SU-DHL-6 (cell line): ENCODE measurements around the gene TRMT10B.

ENCODE experiments used
- H2AFZ ChIP-seq: fragments of 200-600 bp; sonication (generic); 2 replicates; pipeline ENCODE4 v1.6.1; 2014; ENCODE audit warnings: low read depth, mild to moderate bottlenecking, moderate library complexity, mixed read lengths, antibody characterized with exemption, low read length; ENCODE audit not compliant: severe bottlenecking
- H3F3A ChIP-seq: fragments of 200-600 bp; shearing (Covaris generic); 2 replicates; pipeline ENCODE4 v1.6.0; 2016; ENCODE audit warnings: antibody characterized with exemption, mild to moderate bottlenecking; ENCODE audit not compliant: insufficient read depth
- H3K27ac ChIP-seq: fragments of 200-600 bp; sonication (generic); 2 replicates; pipeline ENCODE4 v1.5.1; 2016; ENCODE audit warnings: low read depth, mild to moderate bottlenecking, low read length, moderate library complexity, mixed read lengths
- H3K27me3 ChIP-seq: fragments of 200-600 bp; sonication (generic), shearing (Covaris generic); 2 replicates; pipeline ENCODE4 v1.6.0; 2014; ENCODE audit warnings: mild to moderate bottlenecking, low read length
- H3K36me3 ChIP-seq: fragments of 200-600 bp; sonication (generic); 2 replicates; pipeline ENCODE4 v1.6.1; 2014; ENCODE audit warnings: mild to moderate bottlenecking, low read length, mixed read lengths
- H3K4me2 ChIP-seq: fragments of 300-600, 200-600 bp; shearing (Covaris generic), sonication (generic); 2 replicates; pipeline ENCODE4 v1.6.0; 2014; ENCODE audit warnings: low read length, low read depth, mild to moderate bottlenecking; ENCODE audit not compliant: poor library complexity, severe bottlenecking
- H3K4me3 ChIP-seq: fragments of 200-600 bp; sonication (generic); 2 replicates; pipeline ENCODE4 v1.5.1; 2014; ENCODE audit warnings: antibody characterized with exemption, low read length, mild to moderate bottlenecking, mixed read lengths; ENCODE audit not compliant: insufficient read depth, poor library complexity, severe bottlenecking
- H3K79me2 ChIP-seq: fragments of 200-600 bp; sonication (generic); 2 replicates; pipeline ENCODE4 v1.6.1; 2014; ENCODE audit warnings: mild to moderate bottlenecking, low read length, moderate library complexity; ENCODE audit not compliant: insufficient read depth
- H3K9ac ChIP-seq: fragments of 200-600 bp; sonication (generic); 2 replicates; pipeline ENCODE4 v1.7.0; 2014; ENCODE audit warnings: mild to moderate bottlenecking, low read length
- H3K9me2 ChIP-seq: fragments of 200-600 bp; sonication (generic); replicated peaks from 2 replicates; pipeline ENCODE4 v1.6.1; 2014; ENCODE audit warnings: low read length; ENCODE audit not compliant: insufficient read depth
- H3K9me3 ChIP-seq: fragments of 200-600 bp; sonication (generic); 2 replicates; pipeline ENCODE4 v1.6.1; 2014; ENCODE audit warnings: low read length, mixed read lengths; ENCODE audit not compliant: insufficient read depth
- H4K20me1 ChIP-seq: fragments of 200-600 bp; sonication (generic); 2 replicates; pipeline ENCODE4 v1.6.1; 2014; ENCODE audit warnings: low read depth, mild to moderate bottlenecking, antibody characterized with exemption, low read length, moderate library complexity, mixed read lengths
- EZH2phosphoT487 ChIP-seq: fragments of 200-600 bp; sonication (generic), shearing (Covaris generic); conservative IDR thresholded peaks from 2 replicates; pipeline ENCODE4 v1.6.1; 2018; ENCODE audit warnings: mild to moderate bottlenecking, antibody characterized with exemption, low read length, moderate library complexity, mixed read lengths
- TF ChIP-seq, protein P1 (sequence below): fragments of 200-600 bp; sonication (generic); IDR thresholded peaks from one replicate; pipeline ENCODE4 v1.5.1; 2017; ENCODE audit warnings: antibody characterized with exemption, mild to moderate bottlenecking, low read length, moderate library complexity; ENCODE audit not compliant: insufficient read depth, poor library complexity, severe bottlenecking

TRMT10B gene

DNA sequence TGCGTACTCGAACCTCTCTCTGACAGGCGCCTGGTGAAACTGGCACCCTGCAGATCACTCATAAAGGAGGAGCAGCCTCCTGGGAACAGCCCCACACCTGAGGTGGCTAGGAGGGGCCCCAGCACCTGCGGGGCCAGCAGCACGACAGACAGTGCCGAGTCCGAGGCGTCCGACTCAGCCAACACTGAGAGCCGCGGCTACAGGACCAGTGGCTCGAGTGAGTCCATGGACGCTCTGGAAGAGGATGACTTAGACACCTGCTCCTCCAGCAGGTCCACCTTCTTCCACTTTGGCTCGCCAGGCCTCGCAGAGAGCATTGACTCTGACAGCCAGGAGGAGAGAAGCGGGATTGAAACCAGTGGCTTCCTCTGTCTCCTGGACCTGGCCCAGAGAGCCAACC lies 13.5 kb upstream of the TRMT10B start:
- no peaks in the 10 kb centered on the region for H3K9me2 ChIP-seq
- H3K27me3 ChIP-seq: no peaks in the 10 kb centered on the region
- H3K4me3 ChIP-seq: no peak overlapping the region
- no peak overlapping the region for H3K27ac ChIP-seq
- H3K79me2 ChIP-seq: no peaks in the 10 kb centered on the region
- no peak overlapping the region for H3K4me2 ChIP-seq
- H2AFZ ChIP-seq: no peak overlapping the region
- H4K20me1 ChIP-seq: no peaks in the 10 kb centered on the region
- H3K36me3 ChIP-seq: no peaks in the 10 kb centered on the region
- no peak for TF ChIP-seq EZH2phosphoT487
- TF ChIP-seq, protein P1, sequence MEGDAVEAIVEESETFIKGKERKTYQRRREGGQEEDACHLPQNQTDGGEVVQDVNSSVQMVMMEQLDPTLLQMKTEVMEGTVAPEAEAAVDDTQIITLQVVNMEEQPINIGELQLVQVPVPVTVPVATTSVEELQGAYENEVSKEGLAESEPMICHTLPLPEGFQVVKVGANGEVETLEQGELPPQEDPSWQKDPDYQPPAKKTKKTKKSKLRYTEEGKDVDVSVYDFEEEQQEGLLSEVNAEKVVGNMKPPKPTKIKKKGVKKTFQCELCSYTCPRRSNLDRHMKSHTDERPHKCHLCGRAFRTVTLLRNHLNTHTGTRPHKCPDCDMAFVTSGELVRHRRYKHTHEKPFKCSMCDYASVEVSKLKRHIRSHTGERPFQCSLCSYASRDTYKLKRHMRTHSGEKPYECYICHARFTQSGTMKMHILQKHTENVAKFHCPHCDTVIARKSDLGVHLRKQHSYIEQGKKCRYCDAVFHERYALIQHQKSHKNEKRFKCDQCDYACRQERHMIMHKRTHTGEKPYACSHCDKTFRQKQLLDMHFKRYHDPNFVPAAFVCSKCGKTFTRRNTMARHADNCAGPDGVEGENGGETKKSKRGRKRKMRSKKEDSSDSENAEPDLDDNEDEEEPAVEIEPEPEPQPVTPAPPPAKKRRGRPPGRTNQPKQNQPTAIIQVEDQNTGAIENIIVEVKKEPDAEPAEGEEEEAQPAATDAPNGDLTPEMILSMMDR: no peak
- H3K9ac ChIP-seq: no peak overlapping the region
- no peaks in the 10 kb centered on the region for H3K9me3 ChIP-seq
- no peaks in the 10 kb centered on the region for H3F3A ChIP-seq

DNA sequence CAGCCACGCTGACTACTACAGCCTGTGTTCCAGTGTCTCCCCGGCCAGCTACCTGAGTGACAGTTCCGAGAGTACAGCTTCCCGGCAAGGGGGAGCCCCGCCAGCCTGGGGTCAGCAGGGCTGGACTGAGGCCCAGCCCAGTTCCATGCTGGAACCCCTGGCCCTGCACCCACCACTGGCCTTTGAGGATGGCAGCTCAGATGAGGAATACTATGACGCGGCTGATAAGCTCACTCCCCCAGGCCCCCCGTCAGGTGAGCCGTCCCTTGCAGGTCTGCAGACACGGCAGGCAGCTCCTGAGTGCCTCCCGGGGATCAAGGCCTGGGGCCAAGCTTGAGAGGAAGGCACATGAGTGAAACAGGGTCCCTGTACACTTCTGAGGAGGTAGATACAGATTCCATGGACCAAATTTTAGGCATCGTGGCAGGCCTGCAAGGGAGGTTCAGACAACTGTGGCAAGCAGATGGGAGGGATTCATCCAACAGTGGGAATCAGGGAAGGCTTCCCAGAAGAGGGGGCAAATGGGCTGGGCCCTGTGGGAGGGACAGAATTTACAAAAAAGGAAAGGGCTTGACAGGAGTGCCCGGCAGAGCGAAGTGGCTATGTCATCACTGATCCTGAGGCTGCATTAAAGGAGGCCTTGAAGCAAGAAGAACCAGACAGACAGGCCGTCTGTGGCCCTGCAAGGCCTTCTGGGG lies 12.8 kb upstream of the TRMT10B start:
- no peak overlapping the region for H3K4me2 ChIP-seq
- H3K4me3 ChIP-seq: no peak overlapping the region
- H3K27ac ChIP-seq: no peak overlapping the region
- H3K27me3 ChIP-seq: no peaks in the 10 kb centered on the region
- TF ChIP-seq, protein P1: no peak
- TF ChIP-seq EZH2phosphoT487: no peak
- no peaks in the 10 kb centered on the region for H3K9me3 ChIP-seq
- H3F3A ChIP-seq: no peaks in the 10 kb centered on the region
- no peaks in the 10 kb centered on the region for H3K9me2 ChIP-seq
- H3K36me3 ChIP-seq: no peaks in the 10 kb centered on the region
- H4K20me1 ChIP-seq: no peaks in the 10 kb centered on the region
- H2AFZ ChIP-seq: no peak overlapping the region
- H3K79me2 ChIP-seq: no peaks in the 10 kb centered on the region
- H3K9ac ChIP-seq: no peak overlapping the region

DNA sequence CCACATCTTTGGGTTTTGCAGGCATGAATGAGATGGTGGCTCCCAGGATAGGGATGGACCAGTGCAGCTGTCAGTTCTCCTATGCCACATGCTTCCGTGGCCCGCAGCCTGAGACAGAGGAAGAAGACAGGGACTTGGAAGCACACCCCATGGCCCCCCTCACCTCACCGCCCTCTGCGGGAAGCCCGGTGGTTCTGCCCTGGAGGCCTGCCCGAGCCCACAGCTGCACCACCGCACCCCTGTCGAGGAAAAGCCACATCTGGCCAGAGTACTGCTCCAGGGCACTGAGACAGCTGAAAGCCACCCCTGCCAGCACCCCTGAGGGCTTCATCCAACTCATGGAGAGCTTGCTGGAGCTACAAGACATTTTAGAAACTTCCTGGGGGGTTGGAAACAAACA lies 7.6 kb upstream of the TRMT10B start:
- Histone ChIP-seq H3K27ac (no peak overlapping the region), H4K20me1 (no peaks in the 10 kb centered on the region), H3K4me3 (no peak overlapping the region), H2AFZ (no peak overlapping the region), H3K9me2 (no peaks in the 10 kb centered on the region), H3F3A (no peaks in the 10 kb centered on the region), H3K27me3 (no peaks in the 10 kb centered on the region), H3K4me2 (no peak overlapping the region), H3K9me3 (no peaks in the 10 kb centered on the region), H3K9ac (no peak overlapping the region), H3K36me3 (no peaks in the 10 kb centered on the region), H3K79me2 (no peaks in the 10 kb centered on the region)
- TF ChIP-seq, protein P1: no peak
- no peak for TF ChIP-seq EZH2phosphoT487
